Neuron (in vitro differentiated cells): ENCODE measurements around the gene POP5.
"Not testable (repeated sequence)": the region's sequence is repeated elsewhere in the genome, so short reads cannot be mapped to it uniquely, and the experiment has no call there.

Experiments
- H2AFZ ChIP-seq: one replicate; pipeline ENCODE4 v1.6.1; 2013; ENCODE audit warnings: low read depth, mild to moderate bottlenecking, inconsistent platforms, low read length, moderate library complexity
- H3K27me3 ChIP-seq: one replicate; pipeline ENCODE4 v1.6.1; 2013; ENCODE audit warnings: low read length; ENCODE audit not compliant: insufficient read depth
- H3K36me3 ChIP-seq: one replicate; pipeline ENCODE4 v1.6.1; 2013; ENCODE audit warnings: low read length; ENCODE audit not compliant: insufficient read depth
- H3K4me1 ChIP-seq: one replicate; pipeline ENCODE4 v1.6.1; 2013; ENCODE audit warnings: low read length; ENCODE audit not compliant: insufficient read depth
- H3K4me3 ChIP-seq: 2 replicates; pipeline ENCODE4 v1.5.1; 2013; ENCODE audit warnings: mild to moderate bottlenecking, low read length, moderate library complexity
- H3K9me3 ChIP-seq: one replicate; pipeline ENCODE4 v1.6.1; 2013; ENCODE audit warnings: low read length

Gene POP5

GRCh38 chr12:120580787-120581723 is at the start of gene POP5:
Gene POP5, minus strand, starts transcription at chr12:120581402. Its CDS starts 40 bp downstream, at chr12:120581362.
- H2AFZ ChIP-seq = peak within 1 kb of the TSS; percentile 60
- peaks cover 16% of the 10 kb centered on the region for H3K4me1 ChIP-seq
- H3K36me3 ChIP-seq = peaks cover 32% of the 10 kb centered on the region
- H3K4me3 ChIP-seq = peak within 1 kb of the TSS; percentile 65
- no peaks in the 10 kb centered on the region for H3K9me3 ChIP-seq
- H3K27me3 ChIP-seq = peaks cover 18% of the 10 kb centered on the region

GRCh38 chr12:120630104-120630892 is 49.1 kb upstream of the POP5 start:
- no peaks in the 10 kb centered on the region for H3K9me3 ChIP-seq
- H3K4me1 ChIP-seq = peaks cover 6% of the 10 kb centered on the region
- no peak overlapping the region for H3K4me3 ChIP-seq
- peaks cover 5% of the 10 kb centered on the region for H3K27me3 ChIP-seq
- no peak overlapping the region for H2AFZ ChIP-seq
- H3K36me3 ChIP-seq = no peaks in the 10 kb centered on the region

- H3K4me1 ChIP-seq = peaks cover 6% of the 10 kb centered on the region
- no peak overlapping the region for H3K4me3 ChIP-seq
- no peak overlapping the region for H2AFZ ChIP-seq
- H3K27me3 ChIP-seq = no peaks in the 10 kb centered on the region
- no peaks in the 10 kb centered on the region for H3K36me3 ChIP-seq
- H3K9me3 ChIP-seq = no peaks in the 10 kb centered on the region
Measured at GRCh38 chr12:120628919-120629318, 47.7 kb upstream of the POP5 start.

GRCh38 chr12:120625557-120626419 is 44.6 kb upstream of the POP5 start:
- Histone ChIP-seq H3K36me3 (no peaks in the 10 kb centered on the region), H2AFZ (no peak overlapping the region), H3K4me1 (peaks cover 6% of the 10 kb centered on the region), H3K27me3 (peaks cover 4% of the 10 kb centered on the region), H3K4me3 (no peak overlapping the region), H3K9me3 (no peaks in the 10 kb centered on the region)

- peaks cover 9% of the 10 kb centered on the region for H3K27me3 ChIP-seq
- H3K36me3 ChIP-seq = no peaks in the 10 kb centered on the region
- no peak overlapping the region for H2AFZ ChIP-seq
- H3K9me3 ChIP-seq = no peaks in the 10 kb centered on the region
- no peaks in the 10 kb centered on the region for H3K4me1 ChIP-seq
- H3K4me3 ChIP-seq = no peak overlapping the region
Measured at GRCh38 chr12:120620624-120621023, 39.4 kb upstream of the POP5 start.

GRCh38 chr12:120618954-120619615 is 37.9 kb upstream of the POP5 start:
- no peaks in the 10 kb centered on the region for H3K9me3 ChIP-seq
- no peaks in the 10 kb centered on the region for H3K36me3 ChIP-seq
- H3K27me3 ChIP-seq = peaks cover 9% of the 10 kb centered on the region
- H3K4me3 ChIP-seq = no peak overlapping the region
- H3K4me1 ChIP-seq = no peaks in the 10 kb centered on the region
- H2AFZ ChIP-seq = no peak overlapping the region

- H3K36me3 ChIP-seq, H3K27me3 ChIP-seq, H3K9me3 ChIP-seq, H2AFZ ChIP-seq, H3K4me1 ChIP-seq, H3K4me3 ChIP-seq: not testable (repeated sequence)
Measured at GRCh38 chr12:120617767-120618166, 36.6 kb upstream of the POP5 start.

GRCh38 chr12:120617193-120617592 is 36.0 kb upstream of the POP5 start:
- not testable (repeated sequence) for H3K36me3 ChIP-seq, H3K4me3 ChIP-seq, H2AFZ ChIP-seq, H3K4me1 ChIP-seq, H3K9me3 ChIP-seq, H3K27me3 ChIP-seq

GRCh38 chr12:120614848-120615247 is 33.6 kb upstream of the POP5 start:
- no peaks in the 10 kb centered on the region for H3K36me3 ChIP-seq
- no peaks in the 10 kb centered on the region for H3K9me3 ChIP-seq
- no peak overlapping the region for H2AFZ ChIP-seq
- no peaks in the 10 kb centered on the region for H3K4me1 ChIP-seq
- no peak overlapping the region for H3K4me3 ChIP-seq
- peaks cover 5% of the 10 kb centered on the region for H3K27me3 ChIP-seq

GRCh38 chr12:120611534-120611933 is 30.3 kb upstream of the POP5 start:
- not testable (repeated sequence) for H2AFZ ChIP-seq, H3K27me3 ChIP-seq, H3K9me3 ChIP-seq, H3K4me3 ChIP-seq, H3K36me3 ChIP-seq, H3K4me1 ChIP-seq

- no peak overlapping the region for H2AFZ ChIP-seq
- no peaks in the 10 kb centered on the region for H3K36me3 ChIP-seq
- peaks cover 6% of the 10 kb centered on the region for H3K27me3 ChIP-seq
- H3K9me3 ChIP-seq = no peaks in the 10 kb centered on the region
- H3K4me1 ChIP-seq = no peaks in the 10 kb centered on the region
- no peak overlapping the region for H3K4me3 ChIP-seq
Measured at GRCh38 chr12:120610560-120610959, 29.4 kb upstream of the POP5 start.

GRCh38 chr12:120602416-120602815 is 21.2 kb upstream of the POP5 start:
- H3K27me3 ChIP-seq = peaks cover 10% of the 10 kb centered on the region
- not testable (repeated sequence) for H3K4me3 ChIP-seq, H3K9me3 ChIP-seq, H2AFZ ChIP-seq, H3K36me3 ChIP-seq
- H3K4me1 ChIP-seq = peaks cover 14% of the 10 kb centered on the region
